Mucosa of descending colon (tissue), 3 donors: ENCODE data around the gene RAPGEF5. TPM values are rescaled to one million over a fixed set of nuclear protein-coding genes. Genes with fewer than 3 reads are reported as not detected.

ENCODE experiments used
- ATAC-seq: fragments of 200-7000 bp; cut with Tn5 transposase; one replicate; pipeline ENCODE4 v1.9.1; 2020; ENCODE audit warnings: mild to moderate bottlenecking, moderate library complexity
- DNase-seq, 3 donors: peaks; one replicate each; pipeline ENCODE4 v3.0.0-alpha.2; 2020
- H3K36me3 ChIP-seq: fragments of 200-600 bp; one replicate; pipeline ENCODE4 v1.8.0; 2021; ENCODE audit warnings: low read depth, mild to moderate bottlenecking
- H3K4me1 ChIP-seq: fragments of 200-600 bp; one replicate; pipeline ENCODE4 v1.8.0; 2021; ENCODE audit warnings: low read depth, mild to moderate bottlenecking
- H3K4me3 ChIP-seq: fragments of 200-600 bp; one replicate; pipeline ENCODE4 v1.8.0; 2021; ENCODE audit warnings: mild to moderate bottlenecking
- H3K9me3 ChIP-seq: fragments of 200-600 bp; one replicate; pipeline ENCODE4 v1.8.0; 2021; ENCODE audit warnings: mild to moderate bottlenecking
- intact Hi-C, 2 donors: fragments of 100-400 bp; cut with DNase I in 1 of 2; cut with micrococcal nuclease in 1 of 2; formaldehyde crosslinking; loops; one replicate each; pipeline versions ENCODE4 v1.11.0 to v1.11.1; 2022; cut with DNase I, micrococcal nuclease
- total RNA-seq, 3 donors: library from RNA; stranded (reverse); fragmentation: NEBNext Ultra II Directional in 2 of 3; extraction: Animal tissue kit (Norgen Biotek cat#: 25700) in 2 of 3; gene quantifications; one replicate each; pipeline versions ENCODE4 v1.2.1 to v1.2.4, GENCODE V29; 2021 to 2023
- TF ChIP-seq, protein P1 (sequence below): fragments of 200-600 bp; IDR thresholded peaks from one replicate; pipeline ENCODE4 v1.8.0; 2022; ENCODE audit warnings: antibody characterized with exemption, mild to moderate bottlenecking
- donor health status: DM: no; HTN: no; CAD: no; lungs with moderate emphysema.
- donor health status: DM: no; HTN: no; CAD: no.
- donor health status: DM: no; HTN: yes; CAD: no.

RAPGEF5 gene
- total RNA-seq, 3 donors from 2014 or later, result 34.7 to 87.8 (median 59.5) TPM

GRCh38 chr7:22395222-22395621, 38.3 kb upstream of the RAPGEF5 start:
- intact Hi-C loops, result no loop called here
- TF ChIP-seq, protein P1, sequence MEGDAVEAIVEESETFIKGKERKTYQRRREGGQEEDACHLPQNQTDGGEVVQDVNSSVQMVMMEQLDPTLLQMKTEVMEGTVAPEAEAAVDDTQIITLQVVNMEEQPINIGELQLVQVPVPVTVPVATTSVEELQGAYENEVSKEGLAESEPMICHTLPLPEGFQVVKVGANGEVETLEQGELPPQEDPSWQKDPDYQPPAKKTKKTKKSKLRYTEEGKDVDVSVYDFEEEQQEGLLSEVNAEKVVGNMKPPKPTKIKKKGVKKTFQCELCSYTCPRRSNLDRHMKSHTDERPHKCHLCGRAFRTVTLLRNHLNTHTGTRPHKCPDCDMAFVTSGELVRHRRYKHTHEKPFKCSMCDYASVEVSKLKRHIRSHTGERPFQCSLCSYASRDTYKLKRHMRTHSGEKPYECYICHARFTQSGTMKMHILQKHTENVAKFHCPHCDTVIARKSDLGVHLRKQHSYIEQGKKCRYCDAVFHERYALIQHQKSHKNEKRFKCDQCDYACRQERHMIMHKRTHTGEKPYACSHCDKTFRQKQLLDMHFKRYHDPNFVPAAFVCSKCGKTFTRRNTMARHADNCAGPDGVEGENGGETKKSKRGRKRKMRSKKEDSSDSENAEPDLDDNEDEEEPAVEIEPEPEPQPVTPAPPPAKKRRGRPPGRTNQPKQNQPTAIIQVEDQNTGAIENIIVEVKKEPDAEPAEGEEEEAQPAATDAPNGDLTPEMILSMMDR, result no peak
- no peaks in the 10 kb centered on the region for H3K36me3 ChIP-seq
- H3K9me3 ChIP-seq, result no peaks in the 10 kb centered on the region
- DNase-seq (no peak), ATAC-seq (no peak)
- no peaks in the 10 kb centered on the region for H3K4me1 ChIP-seq
- H3K4me3 ChIP-seq, result no peak overlapping the region

DNA sequence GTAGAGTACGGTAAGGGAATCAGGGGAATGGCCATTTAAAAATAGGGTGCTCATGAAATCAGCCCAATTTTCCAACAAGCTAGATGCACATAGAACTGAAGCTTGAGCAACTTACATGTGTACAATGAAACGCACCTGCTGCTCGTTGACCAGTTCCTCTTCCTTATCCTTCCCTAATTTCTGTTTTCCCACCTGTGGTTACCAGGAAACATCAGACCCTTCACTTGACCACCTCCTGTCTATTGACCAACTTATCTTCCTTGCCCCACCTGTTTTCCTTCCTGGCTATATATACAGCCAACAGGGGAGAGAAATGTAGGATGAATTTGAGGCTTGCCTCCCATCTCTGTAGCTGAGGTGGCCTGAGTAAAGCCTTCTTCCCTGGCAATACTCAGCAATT, 37.8 kb upstream of the RAPGEF5 start:
- TF ChIP-seq, protein P1, result no peak
- Histone ChIP-seq H3K36me3 (no peaks in the 10 kb centered on the region), H3K9me3 (no peaks in the 10 kb centered on the region), H3K4me1 (no peaks in the 10 kb centered on the region), H3K4me3 (no peak overlapping the region)
- DNase-seq (no peak), ATAC-seq (peak; percentile 59)
- intact Hi-C loops, result no loop called here

GRCh38 chr7:22393913-22394729, 37.2 kb upstream of the RAPGEF5 start:
- intact Hi-C loops, result no loop called here
- Histone ChIP-seq H3K9me3 (no peaks in the 10 kb centered on the region), H3K36me3 (no peaks in the 10 kb centered on the region), H3K4me3 (no peak overlapping the region), H3K4me1 (no peaks in the 10 kb centered on the region)
- TF ChIP-seq, protein P1, result no peak
- no peak for DNase-seq
- ATAC-seq, result peak; percentile 78

GRCh38 chr7:22390516-22390915, 33.6 kb upstream of the RAPGEF5 start:
- Histone ChIP-seq H3K9me3 (no peaks in the 10 kb centered on the region), H3K36me3 (no peaks in the 10 kb centered on the region), H3K4me1 (no peaks in the 10 kb centered on the region), H3K4me3 (no peak overlapping the region)
- ATAC-seq (no peak), DNase-seq (no peak)
- TF ChIP-seq, protein P1, result no peak
- intact Hi-C loops, result no loop called here

DNA sequence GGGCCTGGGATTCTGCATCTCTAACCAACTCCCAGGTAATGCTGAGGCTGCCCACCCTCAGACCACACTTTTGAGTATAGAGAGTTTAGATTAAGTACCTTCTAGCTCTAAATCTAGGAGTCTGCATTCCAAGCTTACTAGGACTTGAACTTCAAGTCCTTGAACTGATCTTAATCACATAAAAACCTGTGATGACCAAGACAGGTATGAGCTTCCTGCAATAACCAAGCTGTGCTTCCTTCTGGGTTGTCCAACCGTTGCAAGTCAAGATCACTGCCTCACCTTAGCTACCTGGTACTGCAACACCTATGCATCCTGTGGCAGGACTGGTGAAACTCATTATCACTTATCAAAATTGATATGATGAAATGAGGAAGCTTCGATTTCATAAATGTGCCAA, 32.9 kb upstream of the RAPGEF5 start:
- no peaks in the 10 kb centered on the region for H3K4me1 ChIP-seq
- no peak for DNase-seq
- no peak for ATAC-seq
- no peaks in the 10 kb centered on the region for H3K9me3 ChIP-seq
- TF ChIP-seq, protein P1, result no peak
- no peaks in the 10 kb centered on the region for H3K36me3 ChIP-seq
- intact Hi-C loops, result no loop called here
- H3K4me3 ChIP-seq, result no peak overlapping the region
